ENCODE data around the gene MACROD2. TPM values are rescaled to one million over a fixed set of nuclear protein-coding genes. Genes with fewer than 3 reads are reported as not detected.

MACROD2 gene
- total RNA-seq, 1 donor from 2014 or later: 6.7 TPM

DNA sequence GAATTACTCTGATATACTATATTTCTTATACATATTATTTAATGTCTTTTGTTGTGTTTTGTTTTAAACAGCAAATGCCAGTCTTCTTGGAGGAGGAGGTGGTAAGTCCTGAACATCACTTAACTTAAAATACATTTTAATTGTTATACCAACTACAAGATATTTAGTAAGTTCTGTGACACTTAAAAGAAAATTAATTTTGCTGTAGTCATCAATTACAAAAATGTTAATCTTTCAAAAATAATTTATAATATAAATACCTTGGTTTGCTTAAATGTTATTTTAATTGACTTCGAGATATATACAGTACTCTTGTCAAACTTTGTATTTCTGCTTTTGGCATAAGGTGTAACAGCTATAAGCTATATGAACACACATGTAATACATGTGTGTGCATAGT is 498.1 kb downstream of the MACROD2 start:
- H3K36me3 Mint-ChIP-seq: no peaks in the 10 kb centered on the region
- peaks cover 27% of the 10 kb centered on the region for H3K4me1 Mint-ChIP-seq (ENCODE audit: unreplicated experiment)
- H3K9me3 Mint-ChIP-seq: no peaks in the 10 kb centered on the region
- DNase-seq (ENCODE audit: extremely low spot score, unreplicated experiment): no peak
- no peak for TF ChIP-seq CTCF (conservative IDR thresholded peaks at IDR 0.05)
- H3K27me3 Mint-ChIP-seq: no peaks in the 10 kb centered on the region
- no peak overlapping the region for H3K4me3 Mint-ChIP-seq
- H3K27ac Mint-ChIP-seq: no peak overlapping the region

GRCh38 chr20:14494355-14494754 is 499.0 kb downstream of the MACROD2 start:
- Mint-ChIP-seq H3K4me3 (no peak overlapping the region), H3K9me3 (no peaks in the 10 kb centered on the region), H3K27me3 (no peaks in the 10 kb centered on the region), H3K4me1 (ENCODE audit: unreplicated experiment) (peaks cover 27% of the 10 kb centered on the region), H3K36me3 (no peaks in the 10 kb centered on the region), H3K27ac (no peak overlapping the region)
- no peak for TF ChIP-seq CTCF (conservative IDR thresholded peaks at IDR 0.05)
- no peak for DNase-seq (ENCODE audit: extremely low spot score, unreplicated experiment)

DNA sequence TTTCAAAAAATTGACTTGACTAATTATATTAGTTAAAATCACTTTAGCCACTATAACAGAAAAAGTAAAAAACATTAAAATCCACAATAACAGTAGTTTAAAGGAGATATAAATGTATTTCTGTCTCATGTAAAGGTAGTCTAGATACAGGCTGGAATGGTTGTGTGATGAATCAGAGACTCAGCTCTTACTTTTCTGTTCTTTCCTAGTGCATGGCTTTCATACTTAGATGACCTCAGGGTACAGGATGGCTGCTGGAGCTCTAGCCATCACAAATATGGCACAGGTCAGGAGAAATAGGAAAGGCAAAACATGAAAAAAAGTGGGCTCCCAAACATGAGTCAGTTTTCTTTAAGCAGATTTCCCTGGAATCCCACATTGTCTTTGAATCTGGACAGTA is 499.8 kb downstream of the MACROD2 start:
- no peaks in the 10 kb centered on the region for H3K9me3 Mint-ChIP-seq
- no peaks in the 10 kb centered on the region for H3K36me3 Mint-ChIP-seq
- TF ChIP-seq CTCF (conservative IDR thresholded peaks at IDR 0.05): no peak
- DNase-seq (ENCODE audit: extremely low spot score, unreplicated experiment): no peak
- no peaks in the 10 kb centered on the region for H3K27me3 Mint-ChIP-seq
- H3K4me3 Mint-ChIP-seq: no peak overlapping the region
- peaks cover 25% of the 10 kb centered on the region for H3K4me1 Mint-ChIP-seq (ENCODE audit: unreplicated experiment)
- no peak overlapping the region for H3K27ac Mint-ChIP-seq

- Mint-ChIP-seq H3K4me3 (no peak overlapping the region), H3K27ac (no peak overlapping the region), H3K9me3 (no peaks in the 10 kb centered on the region), H3K27me3 (no peaks in the 10 kb centered on the region), H3K4me1 (ENCODE audit: unreplicated experiment) (peaks cover 25% of the 10 kb centered on the region), H3K36me3 (no peaks in the 10 kb centered on the region)
- TF ChIP-seq CTCF (conservative IDR thresholded peaks at IDR 0.05): no peak
- no peak for DNase-seq (ENCODE audit: extremely low spot score, unreplicated experiment)
Measured at GRCh38 chr20:14497004-14497403, 501.7 kb downstream of the MACROD2 start.

GRCh38 chr20:14498772-14499171 is 503.5 kb downstream of the MACROD2 start:
- H3K36me3 Mint-ChIP-seq: no peaks in the 10 kb centered on the region
- H3K4me3 Mint-ChIP-seq: no peak overlapping the region
- DNase-seq (ENCODE audit: extremely low spot score, unreplicated experiment): no peak
- no peak for TF ChIP-seq CTCF (conservative IDR thresholded peaks at IDR 0.05)
- H3K27ac Mint-ChIP-seq: no peak overlapping the region
- no peaks in the 10 kb centered on the region for H3K27me3 Mint-ChIP-seq
- H3K9me3 Mint-ChIP-seq: no peaks in the 10 kb centered on the region
- peaks cover 23% of the 10 kb centered on the region for H3K4me1 Mint-ChIP-seq (ENCODE audit: unreplicated experiment)

DNA sequence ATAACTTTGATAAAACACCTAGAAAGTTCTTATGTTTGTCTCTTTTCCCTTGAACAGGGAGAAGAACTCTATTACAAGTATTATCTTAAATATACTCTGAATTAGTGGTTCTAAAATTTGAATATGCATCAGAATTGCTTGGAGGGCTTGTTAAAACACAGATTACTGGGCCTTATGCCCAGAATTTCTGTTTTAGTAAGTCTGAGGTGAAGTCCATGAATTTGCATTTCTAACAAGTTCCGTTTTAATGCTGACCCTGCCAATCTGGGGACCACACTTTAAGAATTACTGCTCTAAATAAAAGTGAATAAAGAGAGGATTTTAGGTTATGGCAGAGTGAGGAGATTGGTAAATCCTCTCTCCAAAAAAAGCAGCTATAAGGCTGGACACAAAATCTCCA is 510.2 kb downstream of the MACROD2 start:
- Mint-ChIP-seq H3K4me1 (ENCODE audit: unreplicated experiment) (no peaks in the 10 kb centered on the region), H3K27me3 (no peaks in the 10 kb centered on the region)
- no peak for DNase-seq (ENCODE audit: extremely low spot score, unreplicated experiment)

More for the DNA sequence above, 510.2 kb downstream of the MACROD2 start:
- no peak for TF ChIP-seq CTCF (conservative IDR thresholded peaks at IDR 0.05)
- Mint-ChIP-seq H3K36me3 (no peaks in the 10 kb centered on the region), H3K9me3 (no peaks in the 10 kb centered on the region), H3K4me3 (no peak overlapping the region), H3K27ac (no peak overlapping the region)
